NCI-H69 (cell line): ENCODE data around the gene AFF1.
"Not testable (repeated sequence)": the region's sequence is repeated elsewhere in the genome, so short reads cannot be mapped to it uniquely, and the experiment has no call there.

Experiments used
- DNase-seq: peaks from one replicate; lab custom pipeline; 2025; lab: John Stamatoyannopoulos, UW

Gene AFF1

GRCh38 chr4:87114245-87115062, 179.6 kb downstream of the AFF1 start:
- DNase-seq = no peak

DNA sequence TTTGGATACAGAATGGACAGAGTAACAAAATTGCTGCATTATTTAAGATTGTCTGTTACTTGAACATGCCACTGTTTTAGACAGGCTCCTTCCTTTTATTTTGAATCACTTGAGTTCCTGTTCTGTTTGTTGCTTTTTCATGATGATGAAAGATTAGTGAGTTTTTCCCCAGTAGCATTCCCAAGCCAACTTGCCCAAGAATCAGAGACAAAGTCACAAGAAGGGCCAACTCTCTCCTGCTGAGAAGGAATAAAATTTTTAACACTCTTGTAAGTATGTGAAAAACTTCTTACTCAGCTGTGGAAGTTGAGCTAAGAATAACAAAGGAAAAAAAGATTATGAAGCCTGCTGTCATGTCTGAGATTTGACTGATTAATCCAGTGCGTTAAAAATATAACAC, 181.4 kb downstream of the AFF1 start:
- DNase-seq = no peak

- DNase-seq = no peak
Measured at GRCh38 chr4:87117051-87117731, 182.4 kb downstream of the AFF1 start.

GRCh38 chr4:87117732-87118075, 182.9 kb downstream of the AFF1 start:
- no peak for DNase-seq

DNA sequence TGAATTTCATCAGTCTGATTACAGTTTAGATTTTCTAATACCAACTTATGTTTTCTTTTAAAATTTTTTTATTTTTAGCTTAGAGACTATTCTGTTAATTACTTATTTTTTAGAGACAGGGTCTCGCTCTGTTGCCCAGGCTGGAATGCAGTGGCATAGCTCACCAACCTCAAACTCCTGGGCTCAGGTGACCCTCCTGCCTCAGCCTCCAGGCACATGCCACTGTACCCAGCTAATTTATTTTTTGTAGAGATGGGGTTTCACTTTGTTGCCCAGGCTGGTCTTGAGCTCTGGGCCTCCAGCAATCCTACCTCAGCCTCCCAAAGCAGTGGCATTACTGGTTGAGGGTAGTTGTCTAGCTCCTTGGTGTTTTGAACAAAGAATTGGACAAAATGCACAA, 183.6 kb downstream of the AFF1 start:
- no peak for DNase-seq

DNA sequence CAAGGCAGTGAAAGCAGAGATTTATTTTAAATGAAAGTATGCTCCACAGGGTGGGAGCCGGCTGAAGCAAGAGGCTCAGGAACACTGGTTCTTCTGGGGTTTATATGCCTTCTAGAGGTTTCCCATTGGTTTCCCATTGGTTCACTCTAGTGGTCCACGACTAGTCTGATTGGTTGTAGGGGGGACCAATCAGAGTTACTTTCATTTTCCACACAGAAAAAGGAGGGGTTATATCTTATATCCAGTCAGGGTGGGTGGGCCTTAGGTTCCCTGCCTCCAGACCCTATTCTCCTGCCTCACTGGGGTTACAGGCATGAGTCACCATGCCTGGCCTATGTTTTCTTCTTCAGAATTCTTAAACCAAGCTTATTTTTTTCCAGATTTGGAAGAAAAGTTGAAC, 184.0 kb downstream of the AFF1 start:
- no peak for DNase-seq

GRCh38 chr4:87120010-87120409, 185.2 kb downstream of the AFF1 start:
- no peak for DNase-seq

- DNase-seq = peak; percentile 45
Measured at GRCh38 chr4:87120411-87121162, 185.8 kb downstream of the AFF1 start.

GRCh38 chr4:87121341-87122065, 186.7 kb downstream of the AFF1 start:
- DNase-seq = no peak

DNA sequence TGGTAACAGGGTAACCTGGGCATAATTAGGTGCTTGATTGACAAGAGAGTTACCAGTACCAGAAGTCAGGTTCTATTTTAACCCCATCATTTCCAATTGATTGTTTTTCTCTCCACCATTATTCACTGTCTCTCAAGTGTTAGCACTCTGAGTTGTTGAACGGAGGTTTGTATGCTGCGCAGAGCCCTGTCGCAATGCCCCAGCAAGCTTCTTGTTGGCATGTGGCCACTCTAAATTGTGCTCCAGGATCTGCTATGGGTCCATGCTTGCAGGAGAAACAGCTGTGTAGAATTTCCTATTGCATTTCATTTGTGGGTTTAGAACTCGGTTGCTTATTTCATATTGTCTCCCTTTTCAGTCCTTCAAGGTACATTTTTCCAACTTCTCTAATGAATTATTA, 187.4 kb downstream of the AFF1 start:
- DNase-seq = no peak

DNA sequence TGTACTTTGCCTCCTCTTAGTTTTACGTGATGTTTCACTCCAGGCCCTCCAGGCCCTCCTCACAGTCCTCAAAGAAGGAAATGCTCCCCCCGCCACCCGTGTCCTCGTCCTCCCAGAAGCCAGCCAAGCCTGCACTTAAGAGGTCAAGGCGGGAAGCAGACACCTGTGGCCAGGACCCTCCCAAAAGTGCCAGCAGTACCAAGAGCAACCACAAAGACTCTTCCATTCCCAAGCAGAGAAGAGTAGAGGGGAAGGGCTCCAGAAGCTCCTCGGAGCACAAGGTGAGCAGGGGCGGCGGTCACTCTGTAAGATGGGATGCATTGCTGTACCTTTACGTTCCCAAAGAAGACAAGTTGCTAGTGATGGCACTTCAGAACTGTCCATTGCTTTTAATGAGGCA, 191.2 kb downstream of the AFF1 start:
- no peak for DNase-seq

DNA sequence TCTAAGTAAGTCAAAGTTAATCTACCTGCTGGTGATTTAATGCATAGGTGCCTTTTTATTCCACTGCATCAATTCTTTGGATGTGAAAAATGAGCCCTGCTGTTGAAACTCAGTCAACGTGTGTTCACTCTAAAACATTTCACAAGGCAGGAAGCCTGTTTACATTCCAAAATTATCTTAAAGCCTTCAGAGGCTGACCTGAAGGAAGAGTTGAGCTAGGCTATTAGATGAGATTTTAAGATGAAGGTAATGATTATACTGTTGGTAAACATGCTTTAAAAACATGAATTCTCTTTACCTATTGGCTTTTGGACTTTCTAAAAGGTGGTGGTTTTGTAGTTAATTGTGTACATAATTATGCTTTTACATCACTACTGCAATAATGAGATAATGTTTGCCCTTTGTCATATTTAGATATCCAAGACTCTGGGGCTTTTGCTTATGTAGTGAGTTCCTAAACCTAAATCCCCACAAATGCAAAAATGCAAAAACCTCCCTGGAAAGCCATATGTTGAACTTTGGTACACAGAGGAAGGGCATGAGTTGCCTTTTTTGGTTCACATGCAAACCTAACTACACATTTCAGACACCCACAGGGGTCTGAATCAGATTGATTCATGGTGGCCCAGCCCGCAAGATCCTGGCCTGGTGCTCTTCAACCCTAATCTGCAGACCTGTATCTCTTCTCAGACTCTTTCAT, 193.3 kb downstream of the AFF1 start:
- DNase-seq = no peak

DNA sequence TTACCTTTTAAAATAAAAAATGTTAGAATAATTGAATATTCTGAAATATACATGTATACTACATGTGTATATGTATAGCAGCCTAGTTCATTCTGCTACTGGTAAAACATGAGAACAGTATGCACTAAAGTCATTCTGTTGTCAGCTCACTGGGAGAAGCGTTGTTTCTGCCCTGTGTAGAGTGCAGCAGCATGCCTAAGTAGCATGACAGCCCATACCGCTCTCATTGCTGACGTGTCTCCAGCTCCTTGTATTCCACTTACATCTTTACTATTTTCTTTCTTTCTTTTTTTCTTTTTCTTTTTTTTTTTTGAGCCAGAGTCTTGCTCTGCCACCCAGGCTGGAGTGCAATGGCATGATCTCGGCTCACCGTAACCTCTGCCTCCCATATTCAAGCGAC, 194.9 kb downstream of the AFF1 start:
- no peak for DNase-seq

DNA sequence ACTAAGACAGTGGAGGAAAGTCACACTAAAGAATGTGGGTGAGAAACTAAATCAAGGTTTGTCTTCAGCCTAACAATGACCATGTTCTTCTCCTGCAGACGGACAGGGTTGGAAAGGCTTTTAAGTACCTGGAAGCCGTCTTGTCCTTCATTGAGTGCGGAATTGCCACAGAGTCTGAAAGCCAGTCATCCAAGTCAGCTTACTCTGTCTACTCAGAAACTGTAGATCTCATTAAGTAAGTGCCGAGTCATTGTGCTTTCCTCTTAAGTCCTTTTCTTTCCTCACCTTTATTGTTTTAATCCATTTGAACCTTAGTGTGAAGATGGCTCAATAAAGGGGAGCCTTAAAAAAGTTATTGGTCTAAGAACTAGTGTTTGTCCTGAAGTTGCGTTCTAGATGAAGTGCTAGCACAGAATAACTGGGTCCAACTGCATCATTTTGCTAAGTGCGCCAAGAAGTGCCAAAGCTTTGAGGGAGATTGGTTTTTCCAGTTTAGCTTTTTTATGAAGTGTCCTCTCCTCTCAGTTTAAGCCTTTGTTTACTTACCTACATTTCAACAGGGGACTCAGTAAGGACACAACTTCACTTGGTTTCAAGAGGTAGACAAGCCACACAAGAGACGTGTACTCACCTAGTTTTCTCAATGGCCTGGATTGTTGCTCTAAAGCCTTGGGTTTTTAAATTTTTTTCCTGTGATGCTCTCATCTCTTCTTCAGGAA, 196.3 kb downstream of the AFF1 start:
- no peak for DNase-seq

DNA sequence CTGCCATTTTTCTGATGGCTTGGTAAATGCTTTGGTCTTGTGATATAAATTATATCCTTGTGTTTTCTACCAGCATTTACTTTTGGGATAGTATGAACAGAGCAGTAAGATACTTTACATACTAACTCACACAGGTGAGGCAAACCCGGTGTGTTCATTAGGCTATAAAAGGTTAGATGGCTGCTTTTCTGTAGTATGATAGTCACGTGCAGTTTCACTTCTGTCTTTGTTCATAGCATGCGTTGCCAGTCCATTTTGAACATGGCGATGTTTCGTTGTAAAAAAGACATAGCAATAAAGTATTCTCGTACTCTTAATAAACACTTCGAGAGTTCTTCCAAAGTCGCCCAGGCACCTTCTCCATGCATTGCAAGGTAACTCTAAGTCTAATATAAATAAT, 197.2 kb downstream of the AFF1 start:
- DNase-seq = no peak

DNA sequence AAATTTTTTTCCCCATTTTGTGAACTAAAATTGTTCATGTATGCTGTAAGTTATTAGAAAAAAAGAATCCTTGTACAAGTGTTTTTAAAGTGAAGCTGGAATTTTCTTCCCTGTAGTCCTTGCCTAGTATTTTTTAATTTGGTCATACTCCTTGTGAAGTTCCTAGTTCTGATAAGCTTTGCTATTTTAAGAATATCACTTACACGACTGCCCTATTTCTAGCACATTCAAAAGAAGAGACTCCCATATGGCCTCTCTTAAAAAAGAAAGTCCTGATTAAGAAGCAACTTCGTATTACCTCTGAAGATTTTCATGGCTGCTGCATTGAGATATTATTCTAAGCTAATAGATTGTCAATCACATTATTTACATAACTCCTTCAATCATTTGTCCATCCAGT, 198.4 kb downstream of the AFF1 start:
- DNase-seq = no peak

DNA sequence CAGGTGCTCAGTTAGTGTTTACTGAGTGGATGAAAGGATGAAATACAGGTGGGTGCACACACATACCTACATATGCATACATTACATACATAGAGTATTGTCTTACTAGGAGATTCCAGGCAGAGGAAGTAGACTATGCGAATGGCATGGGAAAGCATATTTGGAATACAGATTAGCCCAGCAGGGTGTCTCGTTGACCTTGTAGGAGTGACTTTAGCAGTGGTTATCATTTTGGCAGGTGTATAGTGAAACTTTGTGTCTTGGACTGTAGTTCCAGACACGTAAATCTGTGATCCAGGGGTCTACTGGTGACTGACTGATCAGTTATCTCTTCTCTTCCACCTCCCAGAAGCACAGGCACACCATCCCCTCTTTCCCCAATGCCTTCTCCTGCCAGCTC, 199.3 kb downstream of the AFF1 start:
- no peak for DNase-seq

- DNase-seq = no peak
Measured at GRCh38 chr4:87141428-87141827, 206.6 kb downstream of the AFF1 start.

GRCh38 chr4:87144356-87144755, 209.5 kb downstream of the AFF1 start:
- no peak for DNase-seq

- DNase-seq = not testable (repeated sequence)
Measured at GRCh38 chr4:87145934-87146333, 211.1 kb downstream of the AFF1 start.

- no peak for DNase-seq
Measured at GRCh38 chr4:87147116-87147515, 212.3 kb downstream of the AFF1 start.
